Heart right ventricle (tissue), 16 donors: ENCODE data around the gene R3HDM2. TPM values are rescaled to one million over a fixed set of nuclear protein-coding genes. Genes with fewer than 3 reads are reported as not detected.

Source experiments
- ATAC-seq, 8 donors: fragments of 200-7000 bp; cut with Tn5 transposase; one replicate each; pipeline ENCODE4 v1.9.1; 2020; ENCODE audit warnings: mild to moderate bottlenecking in 8 of 8, moderate library complexity in 8 of 8, moderate number of reproducible peaks in 1 of 8
- DNase-seq, 2 donors: peaks; one replicate each; pipeline ENCODE4 v3.0.0-alpha.2; 2020
- H3K27ac ChIP-seq, 10 donors: fragments of 200-600 bp; sonication (generic) in 2 of 10; one replicate each; pipeline versions ENCODE4 v1.5.0 to v1.8.0; 2020 to 2022; ENCODE audit warnings: mild to moderate bottlenecking in 3 of 10
- H3K27me3 ChIP-seq, 7 donors: fragments of 200-600 bp; one replicate each; pipeline ENCODE4 v1.8.0; 2021 to 2022; ENCODE audit warnings: mild to moderate bottlenecking in 2 of 7
- H3K36me3 ChIP-seq, 9 donors: fragments of 200-600 bp; sonication (generic) in 1 of 9; one replicate each; pipeline versions ENCODE4 v1.5.0 to v1.8.0; 2020 to 2022; ENCODE audit warnings: mild to moderate bottlenecking in 2 of 9
- H3K4me1 ChIP-seq, 9 donors: fragments of 200-600 bp; sonication (generic) in 1 of 9; one replicate each; pipeline versions ENCODE4 v1.5.0 to v1.8.0; 2020 to 2022; ENCODE audit warnings: mild to moderate bottlenecking in 4 of 9
- H3K4me3 ChIP-seq, 10 donors: fragments of 200-600 bp; sonication (generic) in 2 of 10; one replicate each; pipeline versions ENCODE4 v1.5.0 to v1.8.0; 2020 to 2022; ENCODE audit warnings: mild to moderate bottlenecking in 7 of 10, moderate library complexity in 2 of 10
- H3K9me3 ChIP-seq, 11 donors: fragments of 200-600 bp in 10 of 11; sonication (generic) in 2 of 11; one replicate each; pipeline versions ENCODE4 v1.5.0 to v1.8.0; 2013 to 2022; ENCODE audit warnings: mild to moderate bottlenecking in 2 of 11, control low read depth in 1 of 11, moderate library complexity in 1 of 11
- CTCF ChIP-seq, 9 donors: fragments of 200-600 bp; sonication (generic) in 2 of 9; IDR thresholded peaks; one replicate each; pipeline versions ENCODE4 v1.5.0 to v1.8.0; 2021 to 2022; ENCODE audit warnings: antibody characterized with exemption in 9 of 9, mild to moderate bottlenecking in 5 of 9, moderate library complexity in 1 of 9
- WGBS, 2 donors: extraction: QIAGEN DNeasy Blood & Tissue Kit; methylation state at CpG; one replicate each; pipeline ENCODE4 v1.1.7; 2013; ENCODE audit warnings: inconsistent platforms in 1 of 2; 5-methylcytosine and 5-hydroxymethylcytosine counted together
- intact Hi-C, 10 donors: fragments of 100-400 bp; cut with DNase I; formaldehyde crosslinking; loops; one replicate each; pipeline versions ENCODE4 v1.11.1 to v1.14.2; 2022
- polyA plus RNA-seq, 2 donors: library from polyadenylated mRNA; stranded (reverse); fragments of 200-250 nt; gene quantifications; one replicate each; pipeline ENCODE4 v1.2.3, GENCODE V29; 2013
- total RNA-seq, 10 donors: library from RNA; stranded (reverse); fragmentation: NEBNext Ultra II Directional in 3 of 10; extraction: Animal tissue kit (Norgen Biotek cat#: 25700) in 3 of 10; gene quantifications; one replicate each; pipeline versions ENCODE4 v1.2.1 to v1.2.4, GENCODE V29; 2021 to 2023
- donor health status: Arrhythmogenic right ventricular cardiomyopathy.
- donor health status: ischemic (EF 13 %, LVEDD 7.1; RV severe dilation, severe dysfunction).
- donor health status: healthy with polysubstance abuse.
- donor health status: DM: no; HTN: yes; CAD: no.
- donor health status: DM: no; HTN: no; CAD: no.
- donor health status: ischemic (EF 25% LVEDD 6.9; RV normal size, moderate dysfunction).
- donor health status: ischemic (EF 25% LVEDD 5.7; RV mildly dilated, moderate dysfunction).
- donor health status: healthy.
- donor health status: DM: yes; HTN: yes; CAD: no.
- donor health status: Ischemic cardiomyopathy.
- donor health status: ischemic (EF 35%, LVEDD 5.7; RV mildly dilated, moderate dysfunction).
- donor health status: nonischemic (EF 11% LVEDD 7.7; RV severe dilation, severe dysfunction).
- donor health status: DM: yes; HTN: yes; CAD: no.
- donor health status: PGD.
- donor health status: ischemic (EF 29% LVEDD 5.4; RV normal size, mild dysfunction).
- donor health status: nonischemic (EF 23%, LVEDD 6.1; RV moderate dilation, normal function).

The R3HDM2 gene
- total and polyA plus RNA-seq, 12 donors: 15.5 to 107 (median 73.9) TPM

GRCh38 chr12:57213058-57213715, 217.7 kb downstream of the R3HDM2 start:
- Histone ChIP-seq H3K4me1 (peaks cover 15 to 73% (median 56%) of the 10 kb centered on the region in 9 donors), H3K9me3 (no peaks in the 10 kb centered on the region), H3K36me3 (peaks cover 0 to 56% (median 5%) of the 10 kb centered on the region in 9 donors), H3K27ac (peak overlapping the region in 8 of 10 donors; percentile 24 to 76 (median 50)), H3K4me3 (no peak overlapping the region), H3K27me3 (peaks cover 8 to 47% (median 32%) of the 10 kb centered on the region in 7 donors)
- intact Hi-C loops: loop anchor here in 5 of 10 donors (1.0 to 10.0 kb wide), 5 partner anchors 25 to 252 kb away; no protein-coding TSS in a partner anchor
- WGBS, 2 donors: 8 to 10% methylated on average over 16 of the region's 16 CpGs
- TF ChIP-seq CTCF (IDR thresholded peaks at IDR 0.05): peak; percentile 92 to 97 (median 94)
- ATAC-seq (peak; percentile 30 to 87 (median 75)), DNase-seq (peak; percentile 87 to 88)

- 68 to 72% methylated on average over 7 of the region's 7 CpGs for WGBS, 2 donors
- peaks cover 8 to 42% (median 27%) of the 10 kb centered on the region in 7 donors for H3K27me3 ChIP-seq
- intact Hi-C loops: loop anchor here in 5 of 10 donors (1.0 to 10.0 kb wide), 5 partner anchors 26 to 252 kb away; no protein-coding TSS in a partner anchor
- DNase-seq (no peak), ATAC-seq (peak in 2 of 8 donors; percentile 0)
- peak overlapping the region in 8 of 10 donors; percentile 24 to 76 (median 50) for H3K27ac ChIP-seq
- no peaks in the 10 kb centered on the region for H3K9me3 ChIP-seq
- peaks cover 20 to 73% (median 59%) of the 10 kb centered on the region in 9 donors for H3K4me1 ChIP-seq
- no peak for TF ChIP-seq CTCF (IDR thresholded peaks at IDR 0.05)
- H3K4me3 ChIP-seq: no peak overlapping the region
- peaks cover 0 to 61% (median 5%) of the 10 kb centered on the region in 9 donors for H3K36me3 ChIP-seq
These were observed 218.2 kb downstream of the R3HDM2 start for GRCh38 chr12:57212701-57213057.

GRCh38 chr12:57211791-57212700, 218.8 kb downstream of the R3HDM2 start:
- peaks cover 21 to 69% (median 53%) of the 10 kb centered on the region in 9 donors for H3K4me1 ChIP-seq
- 86 to 87% methylated on average over 27 of the region's 27 CpGs for WGBS, 2 donors
- intact Hi-C loops: loop anchor here in 3 of 10 donors (2.0 to 10.0 kb wide), 4 partner anchors 27 to 253 kb away; no protein-coding TSS in a partner anchor

More at GRCh38 chr12:57211791-57212700, 218.8 kb downstream of the R3HDM2 start:
- no peak for TF ChIP-seq CTCF (IDR thresholded peaks at IDR 0.05)
- peaks cover 8 to 36% (median 21%) of the 10 kb centered on the region in 7 donors for H3K27me3 ChIP-seq
- ATAC-seq (no peak), DNase-seq (no peak)
- H3K36me3 ChIP-seq: peaks cover 0 to 68% (median 5%) of the 10 kb centered on the region in 9 donors
- no peaks in the 10 kb centered on the region for H3K9me3 ChIP-seq
- H3K4me3 ChIP-seq: no peak overlapping the region
- H3K27ac ChIP-seq: peak overlapping the region in 4 of 10 donors; percentile 50 to 76 (median 52)
